ENCODE results near the gene TLR7.

The TLR7 gene

DNA sequence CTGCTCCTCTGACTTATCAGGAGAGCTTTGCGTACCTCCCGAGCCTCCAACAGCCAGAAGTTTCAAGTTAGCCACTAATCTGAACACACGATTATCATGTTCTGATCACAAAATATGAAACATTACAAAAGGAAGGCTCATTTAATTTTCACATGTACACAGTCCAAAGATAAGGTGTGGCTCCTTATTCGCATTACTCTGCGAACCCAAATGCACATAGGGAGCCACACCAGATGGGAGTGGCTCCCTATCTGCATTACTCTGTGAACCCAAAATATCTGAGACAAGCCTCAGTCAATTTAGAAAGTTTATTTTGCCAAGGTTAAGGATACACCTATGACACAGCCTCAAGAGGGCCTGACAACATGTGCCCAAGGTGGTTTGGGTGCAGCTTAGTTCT, 68.0 kb downstream of the TLR7 start:
- no peak for DNase-seq

DNA sequence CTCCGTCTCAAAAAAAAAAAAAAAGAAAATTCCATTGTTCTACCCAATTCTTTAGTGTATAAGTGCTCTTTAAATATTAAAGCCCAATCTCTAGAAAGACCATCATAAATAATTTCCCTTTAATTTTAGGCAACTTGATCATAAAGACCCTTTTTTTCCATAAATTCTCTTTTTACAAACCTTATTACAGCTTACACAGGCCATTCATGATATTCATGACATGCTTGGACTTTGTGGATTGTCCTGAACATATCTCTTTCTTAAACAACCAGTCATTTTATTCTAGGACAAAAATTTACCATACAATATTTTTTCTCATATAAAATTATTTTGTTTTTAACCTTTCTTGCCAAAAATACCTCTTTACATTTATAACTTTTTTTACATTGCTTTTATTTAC, 70.1 kb downstream of the TLR7 start:
- no peak for DNase-seq

Data from NCI-H1694 treated with DMSO at 0.1 percent for 48 hours (cell line).